ENCODE measurements around the gene FLNB. TPM values are rescaled to one million over a fixed set of nuclear protein-coding genes. Genes with fewer than 3 reads are reported as not detected.

The FLNB gene
- total and polyA plus RNA-seq, 2 of the 13 experiments (the other 11 are each of a cell fraction or from before 2014, with no cell fraction given), result 106 to 130 TPM

DNA sequence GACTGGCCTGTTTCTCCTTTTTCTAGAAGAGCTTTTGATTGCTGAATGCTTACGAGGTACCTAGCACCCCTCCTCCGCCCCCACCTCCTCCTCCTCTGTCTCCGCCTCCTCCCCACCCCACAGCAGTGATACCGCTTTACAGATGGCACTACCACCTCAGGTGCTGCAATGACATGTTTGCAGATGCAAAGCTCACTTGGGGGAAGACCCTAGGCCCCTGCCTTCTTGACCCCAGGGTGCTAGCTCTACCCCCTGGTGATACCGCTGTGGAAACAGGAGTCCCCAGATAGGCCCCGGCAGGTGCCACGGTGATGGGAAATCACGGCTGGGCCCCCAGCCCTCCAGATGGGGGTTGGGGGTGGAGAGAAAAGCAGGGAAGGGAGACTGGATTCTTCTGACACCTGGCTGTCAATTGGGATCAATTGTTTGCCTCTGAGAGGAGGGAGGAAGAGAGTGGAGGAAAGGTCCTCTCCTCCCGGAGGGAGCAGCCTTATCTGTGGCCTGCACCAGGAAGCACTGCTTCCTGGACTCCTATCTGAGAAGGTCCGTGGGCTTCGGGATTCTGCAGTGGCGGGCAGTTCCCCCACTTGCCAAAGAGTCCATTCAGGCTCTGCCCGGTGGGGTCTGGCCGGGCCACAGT, 164.9 kb downstream of the FLNB start (continued):
- TF ChIP-seq, protein P1, sequence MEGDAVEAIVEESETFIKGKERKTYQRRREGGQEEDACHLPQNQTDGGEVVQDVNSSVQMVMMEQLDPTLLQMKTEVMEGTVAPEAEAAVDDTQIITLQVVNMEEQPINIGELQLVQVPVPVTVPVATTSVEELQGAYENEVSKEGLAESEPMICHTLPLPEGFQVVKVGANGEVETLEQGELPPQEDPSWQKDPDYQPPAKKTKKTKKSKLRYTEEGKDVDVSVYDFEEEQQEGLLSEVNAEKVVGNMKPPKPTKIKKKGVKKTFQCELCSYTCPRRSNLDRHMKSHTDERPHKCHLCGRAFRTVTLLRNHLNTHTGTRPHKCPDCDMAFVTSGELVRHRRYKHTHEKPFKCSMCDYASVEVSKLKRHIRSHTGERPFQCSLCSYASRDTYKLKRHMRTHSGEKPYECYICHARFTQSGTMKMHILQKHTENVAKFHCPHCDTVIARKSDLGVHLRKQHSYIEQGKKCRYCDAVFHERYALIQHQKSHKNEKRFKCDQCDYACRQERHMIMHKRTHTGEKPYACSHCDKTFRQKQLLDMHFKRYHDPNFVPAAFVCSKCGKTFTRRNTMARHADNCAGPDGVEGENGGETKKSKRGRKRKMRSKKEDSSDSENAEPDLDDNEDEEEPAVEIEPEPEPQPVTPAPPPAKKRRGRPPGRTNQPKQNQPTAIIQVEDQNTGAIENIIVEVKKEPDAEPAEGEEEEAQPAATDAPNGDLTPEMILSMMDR (CRISPR knock-in tag; IDR thresholded peaks at IDR 0.05), result no peak; the same call in 1 of the 2 replicates
- TF ChIP-seq ARID2 (CRISPR knock-in tag; IDR thresholded peaks at IDR 0.05; ENCODE audit: borderline replicate concordance) (no peak), SMAD3 (CRISPR knock-in tag; IDR thresholded peaks at IDR 0.05) (no peak), MED13 (CRISPR knock-in tag; IDR thresholded peaks at IDR 0.05) (peak; percentile 15; the same call in 1 of the 2 replicates), RXRA (CRISPR knock-in tag; IDR thresholded peaks at IDR 0.05) (no peak; the same call in 1 of the 2 replicates), ZFAT (CRISPR knock-in tag; conservative IDR thresholded peaks at IDR 0.05) (no peak), ZNF296 (CRISPR knock-in tag; conservative IDR thresholded peaks at IDR 0.05) (no peak), SYNCRIP (IDR thresholded peaks at IDR 0.05; ENCODE audit: insufficient read depth, low read depth, low read length) (no peak), ISL2 (CRISPR knock-in tag; IDR thresholded peaks at IDR 0.05) (no peak), ZNF205 (CRISPR knock-in tag; IDR thresholded peaks at IDR 0.05) (peak; percentile 15; the same call in 1 of the 2 replicates), ZNF282 (IDR thresholded peaks at IDR 0.05; ENCODE audit: partially characterized antibody) (no peak), JUNB (CRISPR knock-in tag; IDR thresholded peaks at IDR 0.05; ENCODE audit: borderline replicate concordance) (no peak), ZNF670 (CRISPR knock-in tag; IDR thresholded peaks at IDR 0.05; ENCODE audit: borderline replicate concordance) (no peak)
- TF ChIP-seq, protein P2, sequence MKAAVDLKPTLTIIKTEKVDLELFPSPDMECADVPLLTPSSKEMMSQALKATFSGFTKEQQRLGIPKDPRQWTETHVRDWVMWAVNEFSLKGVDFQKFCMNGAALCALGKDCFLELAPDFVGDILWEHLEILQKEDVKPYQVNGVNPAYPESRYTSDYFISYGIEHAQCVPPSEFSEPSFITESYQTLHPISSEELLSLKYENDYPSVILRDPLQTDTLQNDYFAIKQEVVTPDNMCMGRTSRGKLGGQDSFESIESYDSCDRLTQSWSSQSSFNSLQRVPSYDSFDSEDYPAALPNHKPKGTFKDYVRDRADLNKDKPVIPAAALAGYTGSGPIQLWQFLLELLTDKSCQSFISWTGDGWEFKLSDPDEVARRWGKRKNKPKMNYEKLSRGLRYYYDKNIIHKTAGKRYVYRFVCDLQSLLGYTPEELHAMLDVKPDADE (CRISPR knock-in tag; IDR thresholded peaks at IDR 0.05), result no peak
- TF ChIP-seq, protein P3, sequence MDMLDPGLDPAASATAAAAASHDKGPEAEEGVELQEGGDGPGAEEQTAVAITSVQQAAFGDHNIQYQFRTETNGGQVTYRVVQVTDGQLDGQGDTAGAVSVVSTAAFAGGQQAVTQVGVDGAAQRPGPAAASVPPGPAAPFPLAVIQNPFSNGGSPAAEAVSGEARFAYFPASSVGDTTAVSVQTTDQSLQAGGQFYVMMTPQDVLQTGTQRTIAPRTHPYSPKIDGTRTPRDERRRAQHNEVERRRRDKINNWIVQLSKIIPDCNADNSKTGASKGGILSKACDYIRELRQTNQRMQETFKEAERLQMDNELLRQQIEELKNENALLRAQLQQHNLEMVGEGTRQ (IDR thresholded peaks at IDR 0.05; ENCODE audit: low read depth, low read length), result no peak
- TF ChIP-seq, protein P3 (CRISPR knock-in tag; IDR thresholded peaks at IDR 0.05; ENCODE audit: borderline replicate concordance), result no peak
- TF ChIP-seq, protein P4, sequence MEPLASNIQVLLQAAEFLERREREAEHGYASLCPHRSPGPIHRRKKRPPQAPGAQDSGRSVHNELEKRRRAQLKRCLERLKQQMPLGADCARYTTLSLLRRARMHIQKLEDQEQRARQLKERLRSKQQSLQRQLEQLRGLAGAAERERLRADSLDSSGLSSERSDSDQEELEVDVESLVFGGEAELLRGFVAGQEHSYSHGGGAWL (CRISPR knock-in tag; IDR thresholded peaks at IDR 0.05), result no peak
- TF ChIP-seq, protein P5, sequence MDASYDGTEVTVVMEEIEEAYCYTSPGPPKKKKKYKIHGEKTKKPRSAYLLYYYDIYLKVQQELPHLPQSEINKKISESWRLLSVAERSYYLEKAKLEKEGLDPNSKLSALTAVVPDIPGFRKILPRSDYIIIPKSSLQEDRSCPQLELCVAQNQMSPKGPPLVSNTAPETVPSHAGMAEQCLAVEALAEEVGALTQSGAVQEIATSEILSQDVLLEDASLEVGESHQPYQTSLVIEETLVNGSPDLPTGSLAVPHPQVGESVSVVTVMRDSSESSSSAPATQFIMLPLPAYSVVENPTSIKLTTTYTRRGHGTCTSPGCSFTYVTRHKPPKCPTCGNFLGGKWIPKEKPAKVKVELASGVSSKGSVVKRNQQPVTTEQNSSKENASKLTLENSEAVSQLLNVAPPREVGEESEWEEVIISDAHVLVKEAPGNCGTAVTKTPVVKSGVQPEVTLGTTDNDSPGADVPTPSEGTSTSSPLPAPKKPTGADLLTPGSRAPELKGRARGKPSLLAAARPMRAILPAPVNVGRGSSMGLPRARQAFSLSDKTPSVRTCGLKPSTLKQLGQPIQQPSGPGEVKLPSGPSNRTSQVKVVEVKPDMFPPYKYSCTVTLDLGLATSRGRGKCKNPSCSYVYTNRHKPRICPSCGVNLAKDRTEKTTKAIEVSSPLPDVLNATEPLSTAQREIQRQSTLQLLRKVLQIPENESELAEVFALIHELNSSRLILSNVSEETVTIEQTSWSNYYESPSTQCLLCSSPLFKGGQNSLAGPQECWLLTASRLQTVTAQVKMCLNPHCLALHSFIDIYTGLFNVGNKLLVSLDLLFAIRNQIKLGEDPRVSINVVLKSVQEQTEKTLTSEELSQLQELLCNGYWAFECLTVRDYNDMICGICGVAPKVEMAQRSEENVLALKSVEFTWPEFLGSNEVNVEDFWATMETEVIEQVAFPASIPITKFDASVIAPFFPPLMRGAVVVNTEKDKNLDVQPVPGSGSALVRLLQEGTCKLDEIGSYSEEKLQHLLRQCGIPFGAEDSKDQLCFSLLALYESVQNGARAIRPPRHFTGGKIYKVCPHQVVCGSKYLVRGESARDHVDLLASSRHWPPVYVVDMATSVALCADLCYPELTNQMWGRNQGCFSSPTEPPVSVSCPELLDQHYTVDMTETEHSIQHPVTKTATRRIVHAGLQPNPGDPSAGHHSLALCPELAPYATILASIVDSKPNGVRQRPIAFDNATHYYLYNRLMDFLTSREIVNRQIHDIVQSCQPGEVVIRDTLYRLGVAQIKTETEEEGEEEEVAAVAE (CRISPR knock-in tag; IDR thresholded peaks at IDR 0.05; ENCODE audit: borderline replicate concordance), result no peak
